HCT116 (cell line): ENCODE results near the gene IFIH1.

Source experiments
- CEBPB ChIP-seq: IDR thresholded peaks from 2 replicates; pipeline ENCODE4 v1.6.1; 2012; ENCODE audit warnings: low read depth
- CTCF ChIP-seq, 3 experiments: fragments of 200-600 bp in 1 of 3; sonication (generic) in 1 of 3; IDR thresholded peaks in 2 of 3; conservative IDR thresholded peaks in 1 of 3; 2 replicates each; pipeline ENCODE4 v1.5.1; 2012 to 2017; ENCODE audit warnings: low read depth in 2 of 3, low read length in 2 of 3, antibody characterized with exemption in 1 of 3, borderline replicate concordance in 1 of 3, control low read depth in 1 of 3, mild to moderate bottlenecking in 1 of 3, mixed read lengths in 1 of 3, mixed run types in 1 of 3, moderate library complexity in 1 of 3; ENCODE audit not compliant: insufficient read depth in 1 of 3
- EZH2 ChIP-seq: fragments of 200-600 bp; sonication (generic); IDR thresholded peaks from 2 replicates; pipeline ENCODE4 v1.6.1; 2017; ENCODE audit warnings: antibody characterized with exemption, mixed run types
- POLR2A ChIP-seq: IDR thresholded peaks from 2 replicates; pipeline ENCODE4 v1.7.0; 2011; ENCODE audit warnings: borderline replicate concordance; ENCODE audit not compliant: insufficient read depth, insufficient read length; ENCODE audit errors: extremely low read depth
- POLR2AphosphoS5 ChIP-seq: IDR thresholded peaks from 2 replicates; pipeline ENCODE4 v1.6.1; 2011; ENCODE audit warnings: mild to moderate bottlenecking, low read depth, low read length, moderate library complexity
- SRF ChIP-seq: IDR thresholded peaks from 2 replicates; pipeline ENCODE4 v1.6.1; 2012; ENCODE audit warnings: low read depth
- ZBTB33 ChIP-seq: IDR thresholded peaks from 2 replicates; pipeline ENCODE4 v1.6.1; 2011; ENCODE audit warnings: mild to moderate bottlenecking, low read length, moderate library complexity; ENCODE audit not compliant: insufficient replicate concordance; ENCODE audit errors: extremely low read depth

GRCh38 chr2:162300266-162300665 lies 18.2 kb downstream of the IFIH1 start:
- TF ChIP-seq EZH2 (no peak), CEBPB (no peak), CTCF (IDR thresholded peaks at IDR 0.05 in 2 of 3, conservative IDR thresholded peaks at IDR 0.05 in 1 of 3; ENCODE audit: borderline replicate concordance in 1 of 3, insufficient read depth in 1 of 3, low read depth in 2 of 3, low read length in 2 of 3) (no peak), SRF (no peak), ZBTB33 (no peak), POLR2AphosphoS5 (no peak), POLR2A (no peak)
